Tibial nerve (tissue), 3 donors: ENCODE measurements around the gene ZFYVE28.

ENCODE experiments used
- CTCF ChIP-seq, 5 experiments: fragments of 200-600 bp in 3 of 5; fragments of 450-650 bp in 2 of 5; sonication (generic) in 3 of 5; IDR thresholded peaks; one replicate each; pipeline ENCODE4 v1.5.1; 2016 to 2019; ENCODE audit warnings: antibody characterized with exemption in 5 of 5, mild to moderate bottlenecking in 3 of 5, moderate library complexity in 2 of 5
- POLR2A ChIP-seq, 2 donors: fragments of 450-650 bp; IDR thresholded peaks; one replicate each; pipeline ENCODE4 v1.6.1; 2017; ENCODE audit warnings: antibody characterized with exemption in 2 of 2, mild to moderate bottlenecking in 2 of 2, moderate library complexity in 2 of 2

- TF ChIP-seq CTCF (IDR thresholded peaks at IDR 0.05) (no peak), POLR2A (IDR thresholded peaks at IDR 0.05) (no peak)
Measured at GRCh38 chr4:2433609-2434350, 15.3 kb upstream of the ZFYVE28 start.
